Nephron (organoid): ENCODE measurements around the gene ADAMTS16.

Source experiments
- H3K27ac Mint-ChIP-seq, 3 experiments: 2 replicates each; pipeline ENCODE4 v1.8.0; 2020; ENCODE audit warnings: mixed read lengths in 3 of 3, mild to moderate bottlenecking in 2 of 3, moderate library complexity in 1 of 3
- H3K27me3 Mint-ChIP-seq: 2 replicates; pipeline ENCODE4 v1.8.0; 2021; ENCODE audit warnings: low read depth, mild to moderate bottlenecking, moderate library complexity, mixed read lengths
- H3K36me3 Mint-ChIP-seq: 2 replicates; pipeline ENCODE4 v1.8.0; 2020; ENCODE audit warnings: low read depth, mixed read lengths
- H3K4me1 Mint-ChIP-seq: 2 replicates; pipeline ENCODE4 v1.8.0; 2020; ENCODE audit warnings: mixed read lengths
- H3K4me3 Mint-ChIP-seq, 3 experiments: 2 replicates each; pipeline ENCODE4 v1.8.0; 2020; ENCODE audit warnings: mild to moderate bottlenecking in 3 of 3, mixed read lengths in 3 of 3, moderate library complexity in 2 of 3
- H3K9me3 Mint-ChIP-seq: 2 replicates; pipeline ENCODE4 v1.8.0; 2020; ENCODE audit warnings: mixed read lengths
- CTCF ChIP-seq, 3 experiments: fragments of 200-600 bp; sonication (generic); IDR thresholded peaks; one replicate each; pipeline ENCODE4 v1.5.0; 2021; ENCODE audit warnings: antibody characterized with exemption in 3 of 3; ENCODE audit not compliant: unreplicated experiment in 3 of 3

ADAMTS16 gene

GRCh38 chr5:5145651-5146529 is 5.8 kb downstream of the ADAMTS16 start:
- H3K9me3 Mint-ChIP-seq: peaks cover 39% of the 10 kb centered on the region
- peaks cover 20% of the 10 kb centered on the region for H3K27me3 Mint-ChIP-seq
- H3K36me3 Mint-ChIP-seq: peaks cover 82% of the 10 kb centered on the region
- no peak for TF ChIP-seq CTCF (IDR thresholded peaks at IDR 0.05; ENCODE audit: unreplicated experiment in 3 of 3)
- peaks cover 9% of the 10 kb centered on the region for H3K4me1 Mint-ChIP-seq
- no peak overlapping the region for H3K27ac Mint-ChIP-seq
- no peak overlapping the region for H3K4me3 Mint-ChIP-seq

GRCh38 chr5:5146530-5147160 is 6.5 kb downstream of the ADAMTS16 start:
- H3K9me3 Mint-ChIP-seq: peaks cover 40% of the 10 kb centered on the region

GRCh38 chr5:5149154-5149553 is 9.0 kb downstream of the ADAMTS16 start:
- Mint-ChIP-seq H3K4me1 (peaks cover 5% of the 10 kb centered on the region), H3K27ac (no peak overlapping the region), H3K36me3 (peaks cover 80% of the 10 kb centered on the region), H3K4me3 (no peak overlapping the region), H3K9me3 (peaks cover 35% of the 10 kb centered on the region), H3K27me3 (no peaks in the 10 kb centered on the region)
- no peak for TF ChIP-seq CTCF (IDR thresholded peaks at IDR 0.05; ENCODE audit: unreplicated experiment in 3 of 3)

More at GRCh38 chr5:5146530-5147160, 6.5 kb downstream of the ADAMTS16 start:
- Mint-ChIP-seq H3K27ac (no peak overlapping the region), H3K4me3 (no peak overlapping the region), H3K27me3 (peaks cover 13% of the 10 kb centered on the region), H3K4me1 (peaks cover 3% of the 10 kb centered on the region), H3K36me3 (peaks cover 84% of the 10 kb centered on the region)
- no peak for TF ChIP-seq CTCF (IDR thresholded peaks at IDR 0.05; ENCODE audit: unreplicated experiment in 3 of 3)

- no peak overlapping the region for H3K4me3 Mint-ChIP-seq
- TF ChIP-seq CTCF (IDR thresholded peaks at IDR 0.05; ENCODE audit: unreplicated experiment in 3 of 3): no peak
- H3K27ac Mint-ChIP-seq: no peak overlapping the region
- H3K27me3 Mint-ChIP-seq: peaks cover 3% of the 10 kb centered on the region
- peaks cover 21% of the 10 kb centered on the region for H3K4me1 Mint-ChIP-seq
- H3K9me3 Mint-ChIP-seq: peaks cover 33% of the 10 kb centered on the region
- H3K36me3 Mint-ChIP-seq: peaks cover 87% of the 10 kb centered on the region
These were observed 10.5 kb downstream of the ADAMTS16 start for GRCh38 chr5:5150667-5151066.

- peaks cover 48% of the 10 kb centered on the region for H3K36me3 Mint-ChIP-seq
- no peak for TF ChIP-seq CTCF (IDR thresholded peaks at IDR 0.05; ENCODE audit: unreplicated experiment in 3 of 3)
- no peak overlapping the region for H3K4me3 Mint-ChIP-seq
- H3K27ac Mint-ChIP-seq: peak overlapping the region; percentile 89 to 97 (median 92)
- peaks cover 6% of the 10 kb centered on the region for H3K27me3 Mint-ChIP-seq
- peaks cover 59% of the 10 kb centered on the region for H3K4me1 Mint-ChIP-seq
- peaks cover 15% of the 10 kb centered on the region for H3K9me3 Mint-ChIP-seq
These were observed 14.6 kb downstream of the ADAMTS16 start for GRCh38 chr5:5154733-5155132.
